Measurements from ENCODE around the gene PIP5K1A. TPM values are rescaled to one million over a fixed set of nuclear protein-coding genes. Genes with fewer than 3 reads are reported as not detected.
"Not testable (repeated sequence)": the region's sequence is repeated elsewhere in the genome, so short reads cannot be mapped to it uniquely, and the experiment has no call there.

PIP5K1A gene
- total RNA-seq, 4 donors from 2014 or later = 21.5 to 49.2 (median 36.6) TPM

DNA sequence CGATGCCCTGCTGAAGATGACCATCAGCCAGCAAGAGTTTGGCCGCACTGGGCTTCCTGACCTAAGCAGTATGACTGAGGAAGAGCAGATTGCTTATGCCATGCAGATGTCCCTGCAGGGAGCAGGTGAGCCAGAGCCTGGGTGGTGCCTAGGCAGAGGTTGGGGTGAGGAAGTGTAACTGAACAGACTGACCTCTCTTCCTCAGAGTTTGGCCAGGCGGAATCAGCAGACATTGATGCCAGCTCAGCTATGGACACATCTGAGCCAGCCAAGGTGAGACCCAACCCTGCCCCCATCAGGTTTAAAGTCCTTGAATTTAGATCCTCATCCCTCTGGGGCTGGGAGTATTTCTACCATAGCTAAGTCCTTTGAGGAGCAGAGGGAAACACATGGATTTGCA is 68.0 kb downstream of the PIP5K1A start:
- DNase-seq = no peak

DNA sequence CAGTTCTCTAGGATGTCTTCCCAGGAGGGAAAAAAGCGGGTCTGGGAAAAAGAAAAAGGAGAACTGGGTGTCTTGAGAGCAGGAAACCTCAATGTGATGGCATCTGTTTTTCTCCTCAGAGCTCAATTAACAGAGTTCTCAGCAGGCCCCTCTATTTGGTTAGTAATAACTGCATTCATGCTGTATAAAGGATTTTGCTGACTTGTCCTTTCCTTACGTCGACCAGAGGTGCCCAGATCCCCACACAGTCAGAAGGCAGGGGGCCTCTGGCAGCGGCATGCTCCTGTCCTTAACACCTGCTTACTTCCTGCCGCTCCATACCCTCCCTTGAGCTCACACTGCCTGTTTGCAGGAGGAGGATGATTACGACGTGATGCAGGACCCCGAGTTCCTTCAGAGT is 68.5 kb downstream of the PIP5K1A start:
- intact Hi-C loops (cut with DNase I) = no loop called here
- Histone ChIP-seq H3K4me1 (peaks cover 0 to 9% (median 0%) of the 10 kb centered on the region in 3 donors), H3K36me3 (peaks cover 32 to 88% (median 35%) of the 10 kb centered on the region in 3 donors), H3K27me3 (no peaks in the 10 kb centered on the region), H3K9me3 (no peaks in the 10 kb centered on the region), H3K4me3 (no peak overlapping the region), H3K27ac (peak overlapping the region in 3 of 4 donors; percentile 33 to 64 (median 39))
- DNase-seq = no peak
- WGBS, 2 donors = 72 to 82% methylated on average over 7 to 8 of the region's 8 CpGs
- TF ChIP-seq, protein P1, sequence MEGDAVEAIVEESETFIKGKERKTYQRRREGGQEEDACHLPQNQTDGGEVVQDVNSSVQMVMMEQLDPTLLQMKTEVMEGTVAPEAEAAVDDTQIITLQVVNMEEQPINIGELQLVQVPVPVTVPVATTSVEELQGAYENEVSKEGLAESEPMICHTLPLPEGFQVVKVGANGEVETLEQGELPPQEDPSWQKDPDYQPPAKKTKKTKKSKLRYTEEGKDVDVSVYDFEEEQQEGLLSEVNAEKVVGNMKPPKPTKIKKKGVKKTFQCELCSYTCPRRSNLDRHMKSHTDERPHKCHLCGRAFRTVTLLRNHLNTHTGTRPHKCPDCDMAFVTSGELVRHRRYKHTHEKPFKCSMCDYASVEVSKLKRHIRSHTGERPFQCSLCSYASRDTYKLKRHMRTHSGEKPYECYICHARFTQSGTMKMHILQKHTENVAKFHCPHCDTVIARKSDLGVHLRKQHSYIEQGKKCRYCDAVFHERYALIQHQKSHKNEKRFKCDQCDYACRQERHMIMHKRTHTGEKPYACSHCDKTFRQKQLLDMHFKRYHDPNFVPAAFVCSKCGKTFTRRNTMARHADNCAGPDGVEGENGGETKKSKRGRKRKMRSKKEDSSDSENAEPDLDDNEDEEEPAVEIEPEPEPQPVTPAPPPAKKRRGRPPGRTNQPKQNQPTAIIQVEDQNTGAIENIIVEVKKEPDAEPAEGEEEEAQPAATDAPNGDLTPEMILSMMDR (IDR thresholded peaks at IDR 0.05) = no peak

More for the DNA sequence above, 68.0 kb downstream of the PIP5K1A start:
- TF ChIP-seq POLR2A (IDR thresholded peaks at IDR 0.05) = no peak
- TF ChIP-seq, protein P1 (IDR thresholded peaks at IDR 0.05) = no peak
- H3K4me1 ChIP-seq = peaks cover 0 to 9% (median 0%) of the 10 kb centered on the region in 3 donors
- H3K27ac ChIP-seq = no peak overlapping the region
- intact Hi-C loops (cut with DNase I) = no loop called here
- H3K9me3 ChIP-seq = no peaks in the 10 kb centered on the region
- no peaks in the 10 kb centered on the region for H3K27me3 ChIP-seq
- H3K4me3 ChIP-seq = no peak overlapping the region
- peaks cover 32 to 91% (median 35%) of the 10 kb centered on the region in 3 donors for H3K36me3 ChIP-seq
- 83 to 100% methylated on average over 1 to 3 of the region's 3 CpGs for WGBS, 2 donors

DNA sequence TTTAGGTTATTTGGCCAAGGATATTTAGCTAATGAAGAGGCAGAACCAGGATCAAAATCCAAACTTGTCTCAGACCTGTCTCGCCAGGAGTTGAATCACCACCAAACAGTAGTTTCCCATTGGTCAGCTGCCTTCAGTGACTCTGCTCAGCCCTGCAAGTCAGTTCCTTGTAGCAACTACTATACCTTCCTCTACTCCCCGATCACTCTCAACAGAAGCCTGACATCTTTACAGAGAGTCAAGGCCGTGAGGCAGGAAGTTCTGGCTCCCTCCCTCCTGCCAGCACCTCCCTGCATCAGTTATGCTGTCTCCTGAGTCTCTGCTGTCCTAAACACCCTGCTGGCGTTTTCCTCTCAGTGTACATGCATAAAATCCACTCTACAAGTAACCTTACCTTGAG is 69.4 kb downstream of the PIP5K1A start:
- H3K36me3 ChIP-seq = peaks cover 25 to 84% (median 35%) of the 10 kb centered on the region in 3 donors

DNA sequence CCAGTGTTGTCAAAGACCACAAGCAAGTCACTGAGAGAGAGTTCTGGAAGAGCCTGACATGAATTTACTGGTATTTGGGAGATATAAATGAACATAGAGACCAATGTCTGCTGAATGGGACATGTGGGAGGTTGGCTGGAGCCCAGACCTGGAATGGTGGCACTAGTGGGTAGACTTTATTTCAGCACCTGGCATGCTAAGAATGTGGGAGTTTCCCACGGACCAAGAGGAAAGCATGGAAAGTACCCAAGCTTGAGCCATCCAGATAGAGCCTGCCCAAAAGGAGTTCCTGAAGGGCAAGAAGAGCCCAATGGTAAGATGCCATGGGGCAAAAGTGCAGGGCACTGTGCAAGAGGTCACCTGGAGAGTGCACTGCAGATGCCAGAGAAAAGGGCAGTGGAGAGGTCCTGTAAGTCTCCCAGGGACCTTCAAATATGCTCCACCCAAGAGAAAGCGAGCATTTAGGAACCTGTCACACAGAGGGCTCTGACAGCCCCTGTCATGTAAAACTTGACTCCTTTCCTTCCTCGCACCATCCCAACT is 75.6 kb downstream of the PIP5K1A start:
- Histone ChIP-seq H3K27me3 (no peaks in the 10 kb centered on the region), H3K4me1 (no peaks in the 10 kb centered on the region), H3K36me3 (peaks cover 0 to 28% (median 0%) of the 10 kb centered on the region in 3 donors), H3K4me3 (no peak overlapping the region), H3K27ac (no peak overlapping the region), H3K9me3 (no peaks in the 10 kb centered on the region)
- no peak for DNase-seq
- TF ChIP-seq, protein P1 (IDR thresholded peaks at IDR 0.05) = no peak
- no peak for TF ChIP-seq POLR2A (IDR thresholded peaks at IDR 0.05)
- 69 to 72% methylated on average over 2 to 3 of the region's 3 CpGs for WGBS, 2 donors
- intact Hi-C loops (cut with DNase I) = no loop called here

More for the DNA sequence above, 69.4 kb downstream of the PIP5K1A start:
- Histone ChIP-seq H3K27ac (peak overlapping the region in 3 of 4 donors; percentile 36 to 64 (median 39)), H3K4me1 (peaks cover 0 to 9% (median 0%) of the 10 kb centered on the region in 3 donors), H3K27me3 (no peaks in the 10 kb centered on the region), H3K9me3 (no peaks in the 10 kb centered on the region), H3K4me3 (no peak overlapping the region)
- intact Hi-C loops (cut with DNase I) = no loop called here
- WGBS, 2 donors = 49 to 50% methylated on average over 4 of the region's 4 CpGs
- TF ChIP-seq, protein P1 (IDR thresholded peaks at IDR 0.05) = no peak
- no peak for TF ChIP-seq POLR2A (IDR thresholded peaks at IDR 0.05)
- no peak for DNase-seq

DNA sequence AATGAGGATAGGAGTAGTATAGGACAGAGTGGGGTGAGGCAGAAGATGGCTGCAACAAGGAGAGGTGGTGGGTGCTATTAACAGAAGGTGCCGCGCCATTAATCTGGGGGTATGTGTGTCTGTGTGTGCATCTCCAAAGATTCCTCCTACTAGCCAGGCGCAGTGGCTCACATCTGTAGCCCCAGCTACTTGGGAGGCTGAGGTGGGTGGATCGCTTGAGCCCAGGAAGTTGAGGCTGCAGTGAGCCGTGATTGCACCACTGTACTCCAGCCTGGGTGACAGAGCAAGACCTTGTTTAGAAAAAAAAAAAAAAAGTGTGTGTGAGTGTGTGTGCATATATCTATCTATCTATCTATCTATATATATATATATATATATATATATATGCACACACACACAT is 77.0 kb downstream of the PIP5K1A start:
- H3K27ac ChIP-seq; H3K4me1 ChIP-seq; DNase-seq; intact Hi-C loops (cut with DNase I); H3K27me3 ChIP-seq; H3K4me3 ChIP-seq; H3K9me3 ChIP-seq: not testable (repeated sequence)
- peaks cover 0 to 20% (median 0%) of the 10 kb centered on the region in 3 donors for H3K36me3 ChIP-seq
- WGBS, 2 donors = 69 to 88% methylated on average over 5 of the region's 5 CpGs
